HG03457 (cell line): ENCODE data around the gene TBC1D24.
A peak's percentile ranks its signal among the peaks of the same experiment; 100 is the strongest.

Experiments
- ATAC-seq: cut with Tn5 transposase; IDR thresholded peaks from one replicate; pipeline ENCODE4 v1.9.1; 2021; ENCODE audit warnings: moderate number of reproducible peaks; ENCODE audit not compliant: unreplicated experiment

TBC1D24 gene

DNA sequence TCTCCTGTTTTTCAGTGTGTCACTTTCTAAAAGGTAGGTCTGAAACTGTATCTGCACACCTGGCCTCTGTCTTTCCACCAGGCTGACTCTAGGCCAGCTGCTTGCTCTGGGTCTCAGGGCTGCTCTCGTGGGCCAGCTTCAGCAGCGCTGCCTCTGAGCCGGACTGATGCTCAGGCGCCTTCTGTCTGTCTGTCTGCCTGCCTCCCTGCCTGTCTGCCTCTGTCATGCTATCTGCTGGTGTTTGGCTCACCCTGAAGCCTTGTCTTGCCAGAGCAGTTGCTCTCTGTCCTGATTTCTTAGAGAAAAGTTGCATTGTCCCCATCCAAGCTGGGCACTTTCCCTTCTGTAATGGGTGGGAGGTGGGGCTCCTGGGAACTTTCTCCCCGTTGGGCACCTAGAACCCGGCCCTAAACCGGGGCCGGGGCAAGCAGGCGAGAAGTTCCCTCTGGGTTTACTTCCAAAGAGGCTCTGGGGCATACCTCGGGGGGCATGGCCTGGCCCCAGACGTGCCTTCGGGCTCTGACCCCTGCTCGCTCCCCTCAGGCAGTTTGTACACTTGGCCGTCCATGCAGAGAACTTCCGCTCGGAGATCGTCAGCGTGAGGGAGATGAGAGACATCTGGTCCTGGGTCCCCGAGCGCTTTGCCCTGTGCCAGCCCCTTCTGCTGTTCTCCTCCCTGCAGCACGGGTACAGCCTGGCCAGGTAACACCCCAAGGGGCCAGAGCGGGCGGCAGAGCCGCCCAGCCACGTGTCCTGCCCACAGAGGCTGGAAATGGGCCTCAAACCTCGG lies 23.0 kb downstream of the TBC1D24 start:
- ATAC-seq, result no peak

GRCh38 chr16:2498531-2499253 lies 23.8 kb downstream of the TBC1D24 start:
- ATAC-seq, result no peak

GRCh38 chr16:2499454-2499853 lies 24.5 kb downstream of the TBC1D24 start:
- ATAC-seq, result no peak

- ATAC-seq, result no peak
These were observed 25.0 kb downstream of the TBC1D24 start for GRCh38 chr16:2499890-2500429.

- ATAC-seq, result no peak
These were observed 25.5 kb downstream of the TBC1D24 start for GRCh38 chr16:2500430-2500917.

GRCh38 chr16:2500918-2501750 lies 26.2 kb downstream of the TBC1D24 start:
- ATAC-seq, result no peak

DNA sequence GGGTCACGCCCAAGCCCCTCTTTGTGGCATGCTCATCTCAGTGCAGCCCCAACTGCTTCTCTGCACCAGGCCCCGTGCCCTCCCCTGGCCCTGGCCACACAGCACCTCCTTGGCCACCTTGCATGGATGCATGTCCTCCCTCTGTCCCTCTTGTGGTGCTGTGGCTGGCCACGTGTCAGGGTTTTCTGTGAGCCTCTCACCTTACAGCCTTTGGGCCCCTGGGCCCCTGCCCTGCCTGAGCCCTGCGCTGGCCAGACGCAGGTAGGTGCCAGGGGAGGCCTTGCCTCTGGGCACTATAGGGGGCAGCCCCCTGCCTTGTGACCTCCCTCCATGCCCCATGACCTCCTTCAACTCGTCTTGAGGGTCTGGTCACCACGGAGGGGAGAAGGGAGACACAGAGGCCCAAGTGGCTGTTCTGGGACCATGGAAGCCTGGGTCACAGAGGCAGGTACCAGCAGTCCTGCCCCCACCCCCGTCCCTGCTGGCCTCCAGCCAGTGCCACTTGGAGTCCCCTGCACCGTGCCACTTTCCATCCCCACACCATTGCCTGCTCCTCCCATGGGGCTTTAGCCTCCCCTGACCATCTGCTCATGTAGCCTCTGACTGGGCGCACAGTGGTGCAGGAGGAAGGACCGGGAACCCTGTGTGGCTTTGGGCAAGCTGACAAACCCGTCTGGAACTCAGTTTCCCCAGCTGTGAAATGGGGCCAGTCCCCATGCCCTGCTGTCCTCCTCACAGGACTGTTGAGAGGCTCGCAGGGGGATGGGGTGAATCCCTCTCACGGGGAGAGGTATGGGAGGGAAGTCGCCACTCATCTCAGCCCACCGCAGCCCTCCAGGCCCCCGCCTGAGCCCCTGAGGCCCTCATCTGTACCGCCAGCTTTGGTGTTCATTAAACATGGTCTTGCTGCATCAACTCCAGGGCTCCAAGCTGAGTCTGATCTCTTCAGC lies 27.3 kb downstream of the TBC1D24 start:
- ATAC-seq, result no peak

DNA sequence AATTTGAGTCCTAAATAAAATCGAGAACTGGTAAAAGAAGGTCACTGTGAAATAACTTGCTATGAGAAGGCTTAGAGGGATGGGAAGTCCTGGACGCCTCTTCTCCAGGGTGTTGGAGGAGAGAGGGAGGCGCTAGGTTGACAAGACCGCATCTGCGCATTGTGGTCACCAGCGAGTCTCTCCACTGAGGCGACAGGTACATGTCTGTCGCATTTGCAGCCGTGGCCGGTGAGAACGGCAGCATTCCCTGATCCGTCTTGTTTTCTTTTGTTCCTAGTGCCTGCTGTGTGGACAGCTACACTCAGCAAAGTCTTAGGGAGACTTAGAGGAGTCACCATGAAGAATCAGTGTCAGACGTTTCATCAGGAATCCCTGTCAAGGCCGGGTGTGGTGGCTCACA lies 30.8 kb downstream of the TBC1D24 start:
- ATAC-seq, result no peak

DNA sequence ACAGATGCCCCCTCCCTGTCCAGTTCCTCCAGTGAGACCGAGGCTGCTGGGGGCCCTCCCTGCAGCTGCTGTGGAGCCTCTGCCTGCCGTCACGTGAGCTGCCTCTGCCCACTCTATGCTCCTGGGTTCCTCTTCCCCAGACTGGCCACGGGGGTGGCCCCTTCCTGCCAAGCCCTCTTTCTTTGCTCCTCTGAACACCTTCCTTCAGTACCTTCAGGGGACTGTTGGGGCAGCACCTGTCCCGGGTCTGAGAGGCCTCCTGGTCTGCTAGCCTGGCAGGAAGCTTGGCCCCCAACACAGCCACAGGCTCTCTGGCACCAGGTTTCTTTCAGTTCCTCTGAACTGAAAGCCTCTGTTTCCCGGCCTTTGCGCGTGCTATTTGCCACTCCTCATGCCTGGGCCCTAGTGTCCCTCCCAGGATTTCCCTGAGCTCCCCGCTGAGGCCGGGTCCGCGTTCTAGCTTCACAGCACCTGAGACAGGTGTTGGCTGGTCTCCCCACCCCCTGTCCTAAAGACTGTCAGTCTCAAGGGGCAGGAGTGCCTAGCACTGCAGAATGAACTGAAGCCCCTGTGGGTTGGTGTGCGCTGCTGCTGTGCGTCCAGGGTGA lies 32.2 kb downstream of the TBC1D24 start:
- peak; percentile 39 for ATAC-seq

GRCh38 chr16:2507665-2508064 lies 32.7 kb downstream of the TBC1D24 start:
- ATAC-seq, result no peak

DNA sequence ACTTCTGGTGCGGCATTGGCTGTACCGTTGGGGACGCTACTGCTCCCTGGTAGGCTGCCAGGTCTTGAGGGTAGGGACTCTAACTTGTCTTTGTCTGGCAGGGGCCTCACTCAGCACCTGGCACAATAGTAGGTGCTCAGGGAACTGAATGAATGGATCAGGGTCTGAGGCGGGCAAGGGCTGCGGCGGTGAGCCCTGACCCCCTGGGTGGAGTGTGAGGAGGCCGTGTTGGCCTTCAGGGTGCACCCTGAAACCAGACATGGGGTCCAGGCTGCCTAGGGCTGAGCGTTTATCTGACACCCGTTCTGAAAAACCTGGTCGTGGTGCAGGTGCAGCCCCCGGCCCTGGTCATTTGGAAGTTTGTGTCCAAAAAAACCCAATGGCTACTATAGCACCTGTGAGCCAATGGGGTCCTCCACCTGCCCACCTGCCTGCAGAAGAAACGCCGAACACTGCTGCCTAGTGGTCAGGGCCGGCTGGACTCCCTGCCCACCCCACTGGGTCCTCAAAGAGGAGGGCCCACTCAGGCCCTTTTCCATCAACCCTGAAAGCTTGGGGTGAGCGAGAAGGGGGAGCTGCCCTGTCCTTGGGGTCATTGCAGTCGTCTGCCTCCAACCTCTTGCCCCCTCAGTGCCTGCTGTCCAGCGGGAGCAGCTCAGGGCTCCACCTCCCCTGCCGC lies 33.9 kb downstream of the TBC1D24 start:
- ATAC-seq, result no peak

- no peak for ATAC-seq
These were observed 36.3 kb downstream of the TBC1D24 start for GRCh38 chr16:2511128-2511800.

GRCh38 chr16:2511996-2512734 lies 37.2 kb downstream of the TBC1D24 start:
- no peak for ATAC-seq

- ATAC-seq, result no peak
These were observed 37.9 kb downstream of the TBC1D24 start for GRCh38 chr16:2512735-2513404.

DNA sequence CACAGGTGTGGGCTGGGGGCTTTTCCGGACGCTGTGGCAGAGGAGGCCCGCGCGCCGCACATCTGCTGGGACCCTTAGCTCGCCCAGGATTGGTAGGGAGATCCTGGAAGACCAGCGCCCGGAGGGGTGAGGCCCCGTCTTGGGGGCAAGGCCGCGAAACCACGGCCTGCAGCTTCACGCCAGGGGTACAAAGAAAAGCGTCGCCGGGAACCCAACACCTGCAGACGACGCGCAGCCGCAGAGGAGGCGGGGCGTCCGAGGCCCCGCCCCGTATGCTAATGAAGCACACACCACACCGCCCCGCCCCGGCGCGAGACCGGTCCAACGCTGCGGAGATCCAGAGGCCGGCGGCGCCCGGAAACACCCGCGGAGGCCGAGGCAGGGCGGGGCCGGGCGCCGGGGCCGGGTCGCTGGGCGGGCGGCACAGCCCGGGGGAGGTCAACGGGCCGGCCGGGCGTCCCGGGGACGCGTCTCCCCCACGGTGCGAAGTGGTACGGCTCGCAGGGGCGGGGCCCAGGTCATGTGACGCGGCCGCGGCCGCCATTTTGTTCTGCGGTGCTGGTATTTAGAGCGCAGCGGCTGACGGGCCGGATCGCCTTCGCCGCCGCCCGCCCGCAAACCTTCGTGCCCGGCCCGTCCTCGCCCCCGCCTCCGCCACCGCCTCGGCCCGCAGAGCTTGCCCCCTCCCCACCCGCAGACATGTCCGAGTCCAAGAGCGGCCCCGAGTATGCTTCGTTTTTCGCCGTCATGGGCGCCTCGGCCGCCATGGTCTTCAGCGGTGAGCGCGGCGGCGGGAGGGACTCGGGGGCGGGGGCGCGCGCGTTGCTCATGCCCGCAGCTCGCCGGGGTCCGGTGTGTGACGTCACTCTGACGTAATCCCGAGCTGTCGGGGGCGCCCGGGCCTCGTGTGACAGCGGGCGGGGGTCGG lies 38.7 kb downstream of the TBC1D24 start, which contains the start of gene ATP6V0C:
Gene ATP6V0C, plus strand, starts transcription at position 548 of the 928 bp plus-strand sequence. Its CDS starts 152 bp downstream, at position 700.
- peak; percentile 50 for ATAC-seq
